Activated CD8-positive, alpha-beta memory T cell treated with anti-CD3 and anti-CD28 coated beads, Interleukin-2, amount 50 U/mL, for 24 hours (primary cell): ENCODE data around the gene HSDL1.

Experiments used
- DNase-seq: peaks from one replicate; pipeline ENCODE4 v3.0.0-alpha.2; 2020; ENCODE audit errors: extremely low read depth

The HSDL1 gene

GRCh38 chr16:84082110-84082509, 62.9 kb downstream of the HSDL1 start:
- DNase-seq: no peak

- DNase-seq: no peak
Observed at GRCh38 chr16:84081446-84081989, 63.5 kb downstream of the HSDL1 start.

GRCh38 chr16:84080813-84081212, 64.2 kb downstream of the HSDL1 start:
- DNase-seq: no peak

- no peak for DNase-seq
Observed at GRCh38 chr16:84080378-84080777, 64.6 kb downstream of the HSDL1 start.

- no peak for DNase-seq
Observed at GRCh38 chr16:84079664-84080063, 65.3 kb downstream of the HSDL1 start.

GRCh38 chr16:84075376-84075775, 69.6 kb downstream of the HSDL1 start:
- no peak for DNase-seq

- no peak for DNase-seq
Observed at GRCh38 chr16:84074721-84075120, 70.3 kb downstream of the HSDL1 start.
